ENCODE results near the gene SNCG. TPM values are rescaled to one million over a fixed set of nuclear protein-coding genes. Genes with fewer than 3 reads are reported as not detected.

Gene SNCG
- total RNA-seq, 3 donors from 2014 or later = 2.9 to 22.1 (median 8.3) TPM

- DNase-seq = no peak
- H3K9me3 ChIP-seq = no peaks in the 10 kb centered on the region
- peaks cover 11% of the 10 kb centered on the region for H3K4me1 ChIP-seq (ENCODE audit: low read depth)
These were observed 17.7 kb upstream of the SNCG start for GRCh38 chr10:86940677-86941076.

GRCh38 chr10:86941426-86941825 is 17.0 kb upstream of the SNCG start:
- TF ChIP-seq CTCF (IDR thresholded peaks at IDR 0.05) = no peak
- Histone ChIP-seq H3K4me1 (ENCODE audit: low read depth) (peaks cover 11% of the 10 kb centered on the region), H3K4me3 (no peak overlapping the region), H3K9me3 (no peaks in the 10 kb centered on the region), H3K36me3 (ENCODE audit: low read depth) (no peaks in the 10 kb centered on the region)
- intact Hi-C loops (cut with DNase I, micrococcal nuclease) = no loop called here
- DNase-seq (no peak), ATAC-seq (no peak)

More at GRCh38 chr10:86940677-86941076, 17.7 kb upstream of the SNCG start:
- intact Hi-C loops (cut with DNase I, micrococcal nuclease) = no loop called here
- Histone ChIP-seq H3K36me3 (ENCODE audit: low read depth) (no peaks in the 10 kb centered on the region), H3K4me3 (no peak overlapping the region)
- ATAC-seq = no peak
- TF ChIP-seq CTCF (IDR thresholded peaks at IDR 0.05) = no peak

- ATAC-seq (peak; percentile 34), DNase-seq (peak in 1 of 3 donors; percentile 52)
- Histone ChIP-seq H3K4me3 (no peak overlapping the region), H3K4me1 (ENCODE audit: low read depth) (peaks cover 11% of the 10 kb centered on the region), H3K36me3 (ENCODE audit: low read depth) (no peaks in the 10 kb centered on the region), H3K9me3 (no peaks in the 10 kb centered on the region)
- no peak for TF ChIP-seq CTCF (IDR thresholded peaks at IDR 0.05)
- intact Hi-C loops (cut with DNase I, micrococcal nuclease) = no loop called here
These were observed 16.4 kb upstream of the SNCG start for GRCh38 chr10:86941991-86942421.

- DNase-seq (peak in 1 of 3 donors; percentile 52), ATAC-seq (peak; percentile 11)
- H3K4me1 ChIP-seq (ENCODE audit: low read depth) = peaks cover 11% of the 10 kb centered on the region
- no peaks in the 10 kb centered on the region for H3K9me3 ChIP-seq
- intact Hi-C loops (cut with DNase I, micrococcal nuclease) = no loop called here
- H3K4me3 ChIP-seq = no peak overlapping the region
- H3K36me3 ChIP-seq (ENCODE audit: low read depth) = no peaks in the 10 kb centered on the region
- no peak for TF ChIP-seq CTCF (IDR thresholded peaks at IDR 0.05)
These were observed 15.7 kb upstream of the SNCG start for GRCh38 chr10:86942441-86943315.

GRCh38 chr10:86943316-86944030 is 14.9 kb upstream of the SNCG start:
- ATAC-seq (no peak), DNase-seq (no peak)
- peaks cover 11% of the 10 kb centered on the region for H3K4me1 ChIP-seq (ENCODE audit: low read depth)
- no peaks in the 10 kb centered on the region for H3K36me3 ChIP-seq (ENCODE audit: low read depth)
- no peaks in the 10 kb centered on the region for H3K9me3 ChIP-seq
- H3K4me3 ChIP-seq = no peak overlapping the region
- no peak for TF ChIP-seq CTCF (IDR thresholded peaks at IDR 0.05)
- intact Hi-C loops (cut with DNase I, micrococcal nuclease) = no loop called here

Data from mucosa of descending colon (tissue), 3 donors.